Smooth muscle cell (in vitro differentiated cells): ENCODE results near the gene MFF. TPM values are rescaled to one million over a fixed set of nuclear protein-coding genes. Genes with fewer than 3 reads are reported as not detected.

Experiments used
- DNase-seq: peaks from one replicate; lab custom pipeline; 2025; ENCODE audit not compliant: unreplicated experiment; lab: John Stamatoyannopoulos, UW
- H2AFZ ChIP-seq: fragments of 200-600 bp; sonication (generic); 2 replicates; pipeline ENCODE4 v1.6.0; 2016; ENCODE audit warnings: antibody characterized with exemption, low read depth, mild to moderate bottlenecking
- H3F3A ChIP-seq: fragments of 200-600 bp; sonication (generic); 2 replicates; pipeline ENCODE4 v1.6.0; 2017; ENCODE audit warnings: antibody characterized with exemption, low read depth
- H3K27ac ChIP-seq: fragments of 200-600 bp; sonication (generic); 2 replicates; pipeline ENCODE4 v1.5.1; 2016; ENCODE audit warnings: low read depth, mild to moderate bottlenecking
- H3K27me3 ChIP-seq: fragments of 200-600 bp; sonication (generic); 2 replicates; pipeline ENCODE4 v1.6.1; 2016; ENCODE audit warnings: low read depth, mild to moderate bottlenecking
- H3K36me3 ChIP-seq: fragments of 200-600 bp; sonication (generic); 2 replicates; pipeline ENCODE4 v1.5.1; 2016; ENCODE audit warnings: low read depth
- H3K4me1 ChIP-seq: fragments of 200-600 bp; sonication (generic); 2 replicates; pipeline ENCODE4 v1.5.1; 2016; ENCODE audit warnings: low read depth
- H3K4me2 ChIP-seq: fragments of 200-600 bp; sonication (generic); 2 replicates; pipeline ENCODE4 v1.6.0; 2016; ENCODE audit warnings: mild to moderate bottlenecking
- H3K4me3 ChIP-seq: fragments of 200-600 bp; sonication (generic); 2 replicates; pipeline ENCODE4 v1.5.1; 2016; ENCODE audit warnings: mild to moderate bottlenecking
- H3K79me2 ChIP-seq: fragments of 200-600 bp; sonication (generic); 2 replicates; pipeline ENCODE4 v1.6.0; 2016; ENCODE audit warnings: low read depth, mild to moderate bottlenecking
- H3K9ac ChIP-seq: fragments of 200-600 bp; sonication (generic); 2 replicates; pipeline ENCODE4 v1.6.0; 2016; ENCODE audit warnings: low read depth
- H3K9me3 ChIP-seq: fragments of 200-600 bp; sonication (generic); replicated peaks from 2 replicates; pipeline ENCODE4 v1.5.1; 2016; ENCODE audit warnings: low read depth
- H4K20me1 ChIP-seq: fragments of 200-600 bp; sonication (generic); 2 replicates; pipeline ENCODE4 v1.6.0; 2016; ENCODE audit warnings: low read depth
- WGBS: methylation state at CpG from one replicate; pipeline ENCODE4 v1.1.7; 2016; ENCODE audit warnings: low lambda C conversion rate; 5-methylcytosine and 5-hydroxymethylcytosine counted together
- polyA plus RNA-seq: library from polyadenylated mRNA; unstranded; fragments of >200 nt; fragmentation: Nextera tagmentation; extraction: Ambion mirVana; gene quantifications from 2 replicates; pipeline ENCODE4 v1.2.1, GENCODE V29; 2016
- total RNA-seq: library from RNA; depleted of rRNA; stranded (reverse); fragments of >200 nt; gene quantifications from 2 replicates; pipeline ENCODE4 v1.2.3, GENCODE V29; 2014
- TF ChIP-seq, protein P1 (sequence below): fragments of 200-600 bp; sonication (generic); IDR thresholded peaks from 2 replicates; pipeline ENCODE4 v1.5.1; 2017; ENCODE audit warnings: borderline replicate concordance, mild to moderate bottlenecking, antibody characterized with exemption; ENCODE audit not compliant: insufficient read depth, poor library complexity, severe bottlenecking

The MFF gene
- total and polyA plus RNA-seq, 2 experiments from 2014 or later = 106 to 121 TPM

DNA sequence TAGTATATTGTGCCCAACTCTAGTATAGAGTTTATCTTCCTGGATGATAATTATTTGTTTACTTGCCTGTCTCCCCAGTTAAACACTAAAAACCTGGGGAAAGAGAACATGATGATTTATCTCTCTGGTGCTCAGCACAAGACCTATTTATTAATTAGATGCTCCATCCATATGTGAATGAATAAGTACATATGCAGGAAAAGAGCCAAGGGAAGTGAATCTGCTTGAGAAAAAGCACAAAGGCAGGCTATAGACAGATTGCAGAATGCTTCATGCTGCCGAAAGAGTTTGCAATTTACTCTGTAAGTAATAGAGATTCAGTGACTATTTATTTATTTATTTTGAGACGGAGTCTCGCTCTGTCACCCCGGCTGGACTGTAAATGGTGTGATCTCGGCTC, 37.3 kb upstream of the MFF start:
- H3K79me2 ChIP-seq = no peaks in the 10 kb centered on the region
- no peak overlapping the region for H3K27ac ChIP-seq
- H2AFZ ChIP-seq = no peak overlapping the region
- H4K20me1 ChIP-seq = no peaks in the 10 kb centered on the region
- H3K4me1 ChIP-seq = no peaks in the 10 kb centered on the region
- H3K27me3 ChIP-seq = no peaks in the 10 kb centered on the region
- H3F3A ChIP-seq = no peaks in the 10 kb centered on the region
- no peak for DNase-seq
- H3K4me3 ChIP-seq = no peak overlapping the region
- no peaks in the 10 kb centered on the region for H3K36me3 ChIP-seq
- WGBS = 94% methylated on average over 5 of the region's 5 CpGs
- no peaks in the 10 kb centered on the region for H3K9me3 ChIP-seq
- H3K9ac ChIP-seq = no peak overlapping the region
- TF ChIP-seq, protein P1, sequence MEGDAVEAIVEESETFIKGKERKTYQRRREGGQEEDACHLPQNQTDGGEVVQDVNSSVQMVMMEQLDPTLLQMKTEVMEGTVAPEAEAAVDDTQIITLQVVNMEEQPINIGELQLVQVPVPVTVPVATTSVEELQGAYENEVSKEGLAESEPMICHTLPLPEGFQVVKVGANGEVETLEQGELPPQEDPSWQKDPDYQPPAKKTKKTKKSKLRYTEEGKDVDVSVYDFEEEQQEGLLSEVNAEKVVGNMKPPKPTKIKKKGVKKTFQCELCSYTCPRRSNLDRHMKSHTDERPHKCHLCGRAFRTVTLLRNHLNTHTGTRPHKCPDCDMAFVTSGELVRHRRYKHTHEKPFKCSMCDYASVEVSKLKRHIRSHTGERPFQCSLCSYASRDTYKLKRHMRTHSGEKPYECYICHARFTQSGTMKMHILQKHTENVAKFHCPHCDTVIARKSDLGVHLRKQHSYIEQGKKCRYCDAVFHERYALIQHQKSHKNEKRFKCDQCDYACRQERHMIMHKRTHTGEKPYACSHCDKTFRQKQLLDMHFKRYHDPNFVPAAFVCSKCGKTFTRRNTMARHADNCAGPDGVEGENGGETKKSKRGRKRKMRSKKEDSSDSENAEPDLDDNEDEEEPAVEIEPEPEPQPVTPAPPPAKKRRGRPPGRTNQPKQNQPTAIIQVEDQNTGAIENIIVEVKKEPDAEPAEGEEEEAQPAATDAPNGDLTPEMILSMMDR = no peak
- no peak overlapping the region for H3K4me2 ChIP-seq

DNA sequence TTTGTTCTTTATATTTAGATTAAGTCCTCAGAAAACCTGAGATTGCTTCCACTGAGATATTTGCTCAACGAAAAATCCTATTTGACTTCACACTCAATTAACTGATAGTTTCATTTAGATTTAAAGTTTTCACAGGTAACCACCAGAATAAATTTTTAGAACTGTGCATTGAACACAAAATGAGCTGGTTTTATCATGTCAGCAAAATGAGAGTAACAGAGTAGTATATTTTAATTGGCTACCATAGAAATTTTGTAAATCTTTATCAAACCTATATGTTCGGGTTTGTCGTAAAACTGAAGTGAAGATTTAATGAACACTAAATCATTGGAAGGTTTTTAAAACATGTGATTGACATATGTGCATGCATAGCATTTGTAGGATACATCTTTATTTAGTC, 32.7 kb upstream of the MFF start:
- no peaks in the 10 kb centered on the region for H3K4me1 ChIP-seq
- no peaks in the 10 kb centered on the region for H3K36me3 ChIP-seq
- no peak for DNase-seq
- 86% methylated on average over 3 of the region's 3 CpGs for WGBS
- H3K4me2 ChIP-seq = no peak overlapping the region
- H3K79me2 ChIP-seq = no peaks in the 10 kb centered on the region
- H4K20me1 ChIP-seq = no peaks in the 10 kb centered on the region
- H3K4me3 ChIP-seq = no peak overlapping the region
- H3K27me3 ChIP-seq = no peaks in the 10 kb centered on the region
- H3K9me3 ChIP-seq = no peaks in the 10 kb centered on the region
- TF ChIP-seq, protein P1 = no peak
- H2AFZ ChIP-seq = no peak overlapping the region
- H3K27ac ChIP-seq = no peak overlapping the region
- no peak overlapping the region for H3K9ac ChIP-seq
- no peaks in the 10 kb centered on the region for H3F3A ChIP-seq

DNA sequence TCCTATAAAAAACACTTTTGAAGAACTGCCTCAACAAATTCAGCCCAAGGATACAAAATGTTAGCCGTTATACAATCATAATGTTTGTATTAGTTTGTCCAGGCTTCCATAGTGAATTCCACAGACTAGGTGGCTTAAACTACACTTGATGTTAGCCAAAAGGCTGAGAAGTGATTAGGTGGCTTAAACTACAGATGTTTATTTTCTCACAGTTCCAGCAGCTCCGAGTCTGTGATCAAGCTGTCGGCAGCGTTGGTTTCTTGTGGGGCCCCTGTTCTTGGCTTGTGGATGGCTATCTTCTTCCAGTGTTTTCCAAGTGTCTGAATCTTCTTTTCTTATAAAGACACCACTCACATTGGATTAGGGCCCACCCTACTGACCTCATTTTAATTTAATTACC, 31.5 kb upstream of the MFF start:
- no peaks in the 10 kb centered on the region for H4K20me1 ChIP-seq
- H2AFZ ChIP-seq = no peak overlapping the region
- H3K27me3 ChIP-seq = no peaks in the 10 kb centered on the region
- WGBS = 69% methylated on average over 4 of the region's 4 CpGs
- DNase-seq = no peak
- no peak overlapping the region for H3K4me3 ChIP-seq
- H3K4me1 ChIP-seq = no peaks in the 10 kb centered on the region
- no peaks in the 10 kb centered on the region for H3F3A ChIP-seq
- H3K36me3 ChIP-seq = no peaks in the 10 kb centered on the region
- H3K4me2 ChIP-seq = no peak overlapping the region
- TF ChIP-seq, protein P1 = no peak
- H3K27ac ChIP-seq = no peak overlapping the region
- no peaks in the 10 kb centered on the region for H3K79me2 ChIP-seq
- H3K9me3 ChIP-seq = no peaks in the 10 kb centered on the region
- H3K9ac ChIP-seq = no peak overlapping the region

DNA sequence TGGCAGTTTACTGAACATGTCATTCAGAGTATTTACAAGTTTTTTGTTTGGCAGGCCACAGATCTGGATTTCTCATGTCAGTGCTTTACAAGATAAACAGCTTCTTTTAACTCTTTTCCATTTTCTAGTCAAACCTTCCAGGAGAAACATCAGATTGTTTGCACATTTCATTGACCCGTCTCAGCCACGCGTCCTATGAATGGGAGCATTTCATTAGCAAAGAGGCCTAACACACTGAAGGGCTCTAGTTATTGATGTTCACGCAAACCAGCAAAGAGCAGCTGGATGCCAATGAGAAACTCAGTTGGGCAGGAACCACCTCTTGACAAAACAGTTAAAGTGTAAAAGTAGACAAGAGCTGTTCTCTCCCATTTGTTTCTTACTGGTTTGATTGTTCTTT, 29.2 kb upstream of the MFF start:
- Histone ChIP-seq H3K4me3 (no peak overlapping the region), H3K36me3 (no peaks in the 10 kb centered on the region), H3K27me3 (no peaks in the 10 kb centered on the region), H3F3A (no peaks in the 10 kb centered on the region), H4K20me1 (no peaks in the 10 kb centered on the region), H3K27ac (no peak overlapping the region), H3K79me2 (no peaks in the 10 kb centered on the region), H3K9me3 (no peaks in the 10 kb centered on the region), H2AFZ (no peak overlapping the region), H3K4me2 (no peak overlapping the region), H3K9ac (no peak overlapping the region), H3K4me1 (no peaks in the 10 kb centered on the region)
- WGBS = 96% methylated on average over 4 of the region's 4 CpGs
- TF ChIP-seq, protein P1 = no peak
- DNase-seq = no peak
